Measurements from ENCODE around the gene UMPS. TPM values are rescaled to one million over a fixed set of nuclear protein-coding genes. Genes with fewer than 3 reads are reported as not detected.

Gene UMPS
- total RNA-seq, 1 donor from 2014 or later: 19.4 TPM

GRCh38 chr3:124685481-124685880 is 44.8 kb upstream of the UMPS start:
- TF ChIP-seq, protein P1, sequence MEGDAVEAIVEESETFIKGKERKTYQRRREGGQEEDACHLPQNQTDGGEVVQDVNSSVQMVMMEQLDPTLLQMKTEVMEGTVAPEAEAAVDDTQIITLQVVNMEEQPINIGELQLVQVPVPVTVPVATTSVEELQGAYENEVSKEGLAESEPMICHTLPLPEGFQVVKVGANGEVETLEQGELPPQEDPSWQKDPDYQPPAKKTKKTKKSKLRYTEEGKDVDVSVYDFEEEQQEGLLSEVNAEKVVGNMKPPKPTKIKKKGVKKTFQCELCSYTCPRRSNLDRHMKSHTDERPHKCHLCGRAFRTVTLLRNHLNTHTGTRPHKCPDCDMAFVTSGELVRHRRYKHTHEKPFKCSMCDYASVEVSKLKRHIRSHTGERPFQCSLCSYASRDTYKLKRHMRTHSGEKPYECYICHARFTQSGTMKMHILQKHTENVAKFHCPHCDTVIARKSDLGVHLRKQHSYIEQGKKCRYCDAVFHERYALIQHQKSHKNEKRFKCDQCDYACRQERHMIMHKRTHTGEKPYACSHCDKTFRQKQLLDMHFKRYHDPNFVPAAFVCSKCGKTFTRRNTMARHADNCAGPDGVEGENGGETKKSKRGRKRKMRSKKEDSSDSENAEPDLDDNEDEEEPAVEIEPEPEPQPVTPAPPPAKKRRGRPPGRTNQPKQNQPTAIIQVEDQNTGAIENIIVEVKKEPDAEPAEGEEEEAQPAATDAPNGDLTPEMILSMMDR (IDR thresholded peaks at IDR 0.05): no peak
- H3K4me1 Mint-ChIP-seq (ENCODE audit: low read depth): peaks cover 22% of the 10 kb centered on the region
- no peak for DNase-seq (ENCODE audit: low spot score)
- H3K27me3 Mint-ChIP-seq (ENCODE audit: low read depth): no peaks in the 10 kb centered on the region
- H3K9me3 Mint-ChIP-seq (ENCODE audit: low read depth): no peaks in the 10 kb centered on the region
- H3K4me3 Mint-ChIP-seq (ENCODE audit: unreplicated experiment): no peak overlapping the region
- no peak overlapping the region for H3K27ac Mint-ChIP-seq (ENCODE audit: unreplicated experiment)
- H3K36me3 Mint-ChIP-seq (ENCODE audit: low read depth): no peaks in the 10 kb centered on the region

GRCh38 chr3:124686028-124686670 is 44.1 kb upstream of the UMPS start:
- peaks cover 22% of the 10 kb centered on the region for H3K4me1 Mint-ChIP-seq (ENCODE audit: low read depth)
- no peak for DNase-seq (ENCODE audit: low spot score)
- H3K36me3 Mint-ChIP-seq (ENCODE audit: low read depth): no peaks in the 10 kb centered on the region
- H3K4me3 Mint-ChIP-seq (ENCODE audit: unreplicated experiment): no peak overlapping the region
- no peaks in the 10 kb centered on the region for H3K27me3 Mint-ChIP-seq (ENCODE audit: low read depth)
- TF ChIP-seq, protein P1 (IDR thresholded peaks at IDR 0.05): no peak
- H3K9me3 Mint-ChIP-seq (ENCODE audit: low read depth): no peaks in the 10 kb centered on the region
- H3K27ac Mint-ChIP-seq (ENCODE audit: unreplicated experiment): no peak overlapping the region

DNA sequence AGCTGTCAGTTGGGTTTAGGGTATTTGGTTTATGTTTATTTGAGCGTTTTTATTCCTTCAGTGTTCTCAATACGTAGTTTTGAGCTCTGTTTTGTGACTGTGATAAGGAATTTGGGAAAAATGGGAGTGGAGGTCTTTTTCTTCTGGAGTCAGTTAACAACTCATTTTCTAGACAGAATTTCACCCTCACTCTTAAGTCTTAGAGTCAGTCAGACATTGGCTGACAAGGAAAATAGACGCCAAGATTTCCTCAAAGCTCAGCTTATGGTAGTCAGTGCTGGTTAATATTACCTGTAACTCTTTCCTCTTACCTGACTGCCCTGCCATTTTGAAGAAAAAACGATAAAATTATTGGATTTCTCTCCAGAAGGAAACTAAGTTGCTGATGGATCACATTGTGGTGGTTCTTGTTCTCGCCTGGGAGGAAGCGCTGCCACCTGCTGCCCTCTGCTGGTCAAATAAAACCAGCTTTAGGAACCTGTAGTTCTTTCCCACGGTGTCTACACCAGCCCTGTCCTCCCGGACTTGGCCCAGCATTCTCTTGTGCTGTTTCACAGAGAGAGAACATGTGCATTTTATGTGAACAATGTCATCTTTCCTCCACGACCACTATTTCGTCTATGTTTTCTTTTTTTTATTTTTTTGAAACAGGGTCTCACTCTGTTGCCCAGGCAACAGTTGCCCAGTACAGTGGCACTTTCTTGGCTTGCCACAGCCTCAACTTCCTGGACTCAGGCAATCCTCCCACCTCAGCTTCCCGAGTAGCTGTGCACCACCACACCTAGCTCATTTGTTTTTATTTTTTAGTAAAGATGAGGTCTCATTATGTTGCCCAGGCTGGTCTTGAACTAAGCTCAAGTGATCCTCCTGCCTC is 41.4 kb upstream of the UMPS start:
- H3K36me3 Mint-ChIP-seq (ENCODE audit: low read depth): no peaks in the 10 kb centered on the region
- TF ChIP-seq, protein P1 (IDR thresholded peaks at IDR 0.05): peak; percentile 95
- H3K4me3 Mint-ChIP-seq (ENCODE audit: unreplicated experiment): no peak overlapping the region
- H3K27me3 Mint-ChIP-seq (ENCODE audit: low read depth): no peaks in the 10 kb centered on the region
- DNase-seq (ENCODE audit: low spot score): no peak
- H3K4me1 Mint-ChIP-seq (ENCODE audit: low read depth): peaks cover 22% of the 10 kb centered on the region
- peak overlapping the region; percentile 50 for H3K27ac Mint-ChIP-seq (ENCODE audit: unreplicated experiment)
- no peaks in the 10 kb centered on the region for H3K9me3 Mint-ChIP-seq (ENCODE audit: low read depth)

DNA sequence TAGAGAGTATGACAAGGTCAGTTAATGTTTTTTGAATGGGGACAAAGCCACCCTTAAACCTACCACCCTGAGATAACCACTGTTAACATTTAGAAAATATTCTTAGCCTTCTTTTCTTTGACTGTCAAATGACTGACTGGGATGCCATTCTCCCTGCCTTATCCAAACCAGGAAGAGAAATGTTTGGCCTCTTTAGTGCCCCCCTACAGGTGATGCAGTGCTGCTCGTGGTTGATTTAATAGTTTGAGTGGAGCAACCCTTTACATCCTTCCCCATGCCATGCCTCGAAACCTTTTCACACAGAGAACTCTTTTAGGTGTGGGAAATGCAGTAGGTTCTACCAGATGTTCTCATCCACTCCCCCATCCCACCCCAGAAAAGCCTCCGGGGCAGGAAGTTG is 38.7 kb upstream of the UMPS start:
- H3K4me1 Mint-ChIP-seq (ENCODE audit: low read depth): peaks cover 7% of the 10 kb centered on the region
- no peak overlapping the region for H3K4me3 Mint-ChIP-seq (ENCODE audit: unreplicated experiment)
- no peaks in the 10 kb centered on the region for H3K9me3 Mint-ChIP-seq (ENCODE audit: low read depth)
- H3K36me3 Mint-ChIP-seq (ENCODE audit: low read depth): no peaks in the 10 kb centered on the region
- no peak for DNase-seq (ENCODE audit: low spot score)
- H3K27ac Mint-ChIP-seq (ENCODE audit: unreplicated experiment): no peak overlapping the region
- H3K27me3 Mint-ChIP-seq (ENCODE audit: low read depth): no peaks in the 10 kb centered on the region
- TF ChIP-seq, protein P1 (IDR thresholded peaks at IDR 0.05): no peak

GRCh38 chr3:124694486-124694885 is 35.8 kb upstream of the UMPS start:
- TF ChIP-seq, protein P1 (IDR thresholded peaks at IDR 0.05): no peak
- no peaks in the 10 kb centered on the region for H3K27me3 Mint-ChIP-seq (ENCODE audit: low read depth)
- H3K4me1 Mint-ChIP-seq (ENCODE audit: low read depth): no peaks in the 10 kb centered on the region
- H3K27ac Mint-ChIP-seq (ENCODE audit: unreplicated experiment): no peak overlapping the region
- no peaks in the 10 kb centered on the region for H3K36me3 Mint-ChIP-seq (ENCODE audit: low read depth)
- DNase-seq (ENCODE audit: low spot score): no peak
- H3K4me3 Mint-ChIP-seq (ENCODE audit: unreplicated experiment): no peak overlapping the region
- no peaks in the 10 kb centered on the region for H3K9me3 Mint-ChIP-seq (ENCODE audit: low read depth)

Measured in chondrocyte (in vitro differentiated cells).